Mucosa of gallbladder (tissue), 1 donor: ENCODE results near the gene BCAR3. TPM values are rescaled to one million over a fixed set of nuclear protein-coding genes. Genes with fewer than 3 reads are reported as not detected.

Source experiments
- DNase-seq: peaks from one replicate; pipeline ENCODE4 v3.0.0-alpha.2; 2020; ENCODE audit warnings: low spot score
- total RNA-seq: library from RNA; stranded (reverse); gene quantifications from one replicate; pipeline ENCODE4 v1.2.1, GENCODE V29; 2021
- donor health status: DM: no; HTN: no; CAD: no.

The BCAR3 gene
- total RNA-seq, 1 donor from 2014 or later, result 51.8 TPM

DNA sequence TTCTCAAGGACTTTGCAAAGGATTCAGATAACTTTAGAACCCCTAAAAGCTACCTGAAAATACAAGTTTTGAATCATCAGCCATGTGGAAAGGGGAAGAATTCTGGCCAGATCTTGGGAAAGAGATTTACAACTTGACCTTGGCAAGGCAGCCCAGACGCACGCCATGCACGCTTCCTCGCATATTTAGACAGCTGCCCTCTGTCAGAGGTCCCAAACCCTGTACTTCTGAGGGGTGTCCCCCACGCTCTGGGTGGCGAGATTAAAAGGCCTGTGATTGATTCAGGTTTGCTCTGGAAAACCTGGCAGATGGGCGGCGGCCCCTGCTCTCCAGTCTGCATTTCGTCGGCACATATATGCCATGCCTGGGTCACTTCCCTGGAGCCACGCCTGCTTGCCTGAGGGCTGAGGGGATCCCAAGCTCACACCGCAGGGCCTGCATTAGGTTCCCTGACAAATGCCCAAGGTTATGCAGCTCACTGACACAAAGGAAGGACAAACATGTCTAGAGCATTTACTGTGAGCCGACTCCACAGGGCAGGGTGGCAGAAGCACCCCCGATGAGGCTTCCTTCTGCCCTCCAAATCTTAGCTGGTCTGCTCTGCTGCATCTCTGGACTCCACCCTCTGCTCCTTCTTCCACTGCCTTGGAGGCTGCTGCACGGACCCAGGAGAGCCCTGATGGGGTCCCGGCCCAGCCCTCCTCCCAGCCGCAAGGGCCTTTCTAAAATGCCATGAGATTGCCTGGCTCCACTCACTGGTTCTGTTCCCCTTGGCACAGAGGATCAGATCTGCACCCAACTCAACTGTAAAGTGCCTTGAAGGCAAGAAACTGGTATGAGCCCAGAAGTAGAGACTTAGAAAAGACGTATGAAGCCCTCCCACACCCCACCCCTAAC is 103.9 kb downstream of the BCAR3 start:
- no peak for DNase-seq

DNA sequence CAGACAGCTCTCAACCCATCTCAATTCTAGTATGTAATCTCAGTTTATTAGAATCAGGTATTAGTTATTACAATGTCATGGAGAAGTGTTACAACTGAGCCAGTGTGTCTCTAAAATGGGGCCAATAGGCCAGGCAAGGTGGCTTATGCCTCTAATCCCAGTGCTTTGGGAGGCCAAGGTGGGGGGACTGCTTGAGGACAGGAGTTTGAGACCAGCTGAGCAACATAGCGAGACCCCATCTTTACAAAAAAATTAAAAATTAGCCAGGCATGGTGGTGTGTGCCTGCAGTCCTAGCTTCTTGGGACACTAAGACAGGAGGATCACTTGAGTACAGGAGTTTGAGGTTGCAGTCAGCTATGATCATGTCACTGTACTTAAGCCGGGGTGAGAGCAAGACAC is 104.9 kb downstream of the BCAR3 start:
- DNase-seq, result no peak

DNA sequence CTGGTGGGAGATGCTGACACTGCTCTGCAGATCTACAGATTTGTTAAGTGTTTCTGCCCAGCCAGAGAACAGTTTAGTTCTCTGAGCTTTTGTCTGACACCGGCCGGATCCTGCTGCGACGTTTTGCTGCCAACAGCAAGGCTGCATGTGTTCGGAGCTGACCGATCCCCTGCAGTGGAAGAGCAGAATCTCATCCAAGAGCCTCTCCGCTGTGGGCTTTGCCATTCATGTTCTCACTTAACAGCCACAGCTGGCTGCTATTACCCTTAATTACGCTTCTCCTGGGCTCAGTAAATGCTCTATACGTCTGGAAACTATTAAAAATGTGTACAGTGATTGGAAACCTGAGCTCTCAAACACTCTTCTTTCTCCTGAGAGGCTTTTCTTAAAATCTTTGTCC is 105.3 kb downstream of the BCAR3 start:
- no peak for DNase-seq

DNA sequence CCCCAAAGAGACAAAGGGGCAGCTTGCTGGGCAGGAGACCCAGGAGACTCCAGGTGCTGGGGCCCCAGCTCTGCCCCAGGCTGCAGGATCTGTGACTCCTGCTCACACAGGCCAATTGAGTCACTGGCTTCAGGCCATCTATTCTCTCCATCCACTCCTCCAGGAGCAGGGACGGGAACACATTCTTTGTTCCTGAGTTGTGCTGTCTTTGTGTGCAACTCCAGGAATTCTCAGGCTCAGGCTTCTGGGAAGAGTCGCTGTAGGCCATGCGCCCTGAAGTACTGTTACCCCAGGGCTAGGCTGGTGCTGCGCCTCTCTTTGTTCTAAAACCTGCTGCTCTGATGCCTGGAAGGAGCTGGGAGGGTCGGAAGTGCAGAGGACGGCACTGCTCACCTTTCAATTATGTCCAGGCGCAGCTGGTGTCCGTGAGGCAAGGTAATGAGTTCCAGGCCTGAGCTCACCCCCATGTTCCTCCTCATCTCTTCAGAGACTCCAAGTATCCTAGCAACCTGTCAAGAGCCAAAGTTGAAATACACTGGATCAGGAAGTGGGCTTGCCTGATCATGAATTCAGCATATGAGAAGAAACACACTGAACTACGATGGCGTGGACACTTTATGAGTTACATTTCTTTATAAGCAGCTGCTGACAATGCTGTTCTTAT is 105.9 kb downstream of the BCAR3 start:
- no peak for DNase-seq

DNA sequence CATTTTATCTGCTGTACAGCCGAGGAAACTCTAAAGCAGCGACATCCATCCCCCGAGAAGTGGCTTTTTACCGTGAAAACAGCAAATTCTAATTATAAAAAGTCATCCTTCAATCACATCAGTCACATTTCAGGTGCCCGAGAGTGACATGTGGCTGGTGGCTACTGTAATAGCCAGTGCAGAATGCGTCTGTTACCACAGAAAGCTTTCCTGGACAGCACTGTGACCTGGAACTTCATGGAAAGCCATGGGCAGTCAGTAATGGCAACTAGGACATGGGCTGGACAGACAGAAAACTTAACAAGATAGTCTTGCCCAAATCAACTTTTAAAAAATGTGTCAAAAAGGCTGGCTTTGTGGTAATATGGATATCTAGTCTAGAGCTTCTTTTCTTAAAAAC is 106.6 kb downstream of the BCAR3 start:
- no peak for DNase-seq

DNA sequence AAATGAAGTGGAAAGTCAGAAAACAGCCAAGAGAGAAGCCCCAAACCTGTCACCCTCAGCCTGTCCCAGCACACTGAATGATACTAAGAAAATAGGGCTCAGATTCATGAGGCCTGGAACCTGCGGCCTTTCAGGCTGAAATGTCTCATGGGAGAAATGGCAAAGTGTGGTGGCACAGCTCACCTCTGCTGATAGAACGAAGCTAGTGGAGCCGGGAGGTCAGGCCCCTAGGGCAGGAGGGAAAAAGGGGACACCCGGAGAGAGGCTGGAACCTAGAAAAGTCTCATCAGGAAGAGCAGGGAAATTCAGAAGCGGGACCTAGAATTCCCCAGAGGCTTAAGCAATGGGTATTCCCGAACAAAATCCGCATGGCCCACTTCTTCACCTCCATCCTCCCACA is 107.1 kb downstream of the BCAR3 start:
- DNase-seq, result no peak

DNA sequence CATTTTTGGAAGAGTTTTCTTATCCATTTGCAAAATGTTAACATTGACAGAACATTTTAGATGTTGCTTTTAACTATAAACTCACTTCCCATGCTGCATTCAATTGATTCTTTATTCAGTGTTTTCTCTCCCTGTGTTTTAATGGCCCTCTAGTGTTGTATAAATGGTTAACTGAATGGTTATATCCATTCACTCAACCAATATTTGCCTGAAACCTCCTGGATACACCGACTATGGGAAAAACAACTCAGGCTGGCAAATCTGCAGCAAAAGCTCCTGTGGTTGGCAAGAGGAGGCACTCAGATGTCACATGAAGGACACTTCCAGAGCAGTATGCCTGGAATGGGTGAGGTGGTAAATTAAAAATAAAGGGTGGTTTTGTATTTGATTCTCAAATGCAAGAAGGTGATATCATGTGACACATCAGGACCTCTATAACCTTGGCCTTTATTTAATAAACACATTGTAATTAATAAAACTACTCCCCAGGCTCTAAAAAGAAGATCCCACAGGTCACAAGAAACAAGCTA is 107.6 kb downstream of the BCAR3 start:
- DNase-seq, result no peak

DNA sequence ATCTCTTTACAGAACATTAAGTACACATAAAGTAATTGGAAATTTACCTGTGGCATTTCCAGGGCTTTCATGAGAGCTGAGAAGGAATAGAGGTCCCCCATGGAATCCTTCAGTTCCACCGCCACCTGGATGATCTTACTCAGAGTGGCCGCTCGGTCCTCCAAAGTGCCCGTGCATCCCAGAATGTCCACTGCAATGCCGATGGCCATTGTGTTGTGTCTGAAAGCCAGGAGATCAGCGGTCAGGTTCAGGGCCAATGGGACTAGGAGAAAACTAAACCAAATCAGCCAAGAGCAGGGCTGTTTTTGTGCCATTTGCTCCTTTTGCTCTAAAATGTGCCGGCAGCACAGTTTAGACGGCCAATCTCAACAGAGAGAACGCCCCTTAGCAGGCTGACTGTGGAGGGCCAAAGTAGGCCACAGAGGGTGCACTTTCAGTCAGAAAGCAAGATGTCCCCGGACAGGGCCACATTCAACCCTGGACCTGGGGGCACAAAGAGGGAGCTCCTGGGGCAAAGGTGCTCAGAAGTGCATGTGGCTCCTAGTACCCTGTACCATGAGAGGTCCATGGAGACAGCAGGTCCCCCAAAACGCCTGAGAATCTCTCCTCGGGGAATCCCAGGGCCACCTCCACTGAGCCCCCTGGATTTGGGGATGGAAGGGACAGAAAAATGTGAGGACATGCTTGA is 109.9 kb downstream of the BCAR3 start:
- no peak for DNase-seq

DNA sequence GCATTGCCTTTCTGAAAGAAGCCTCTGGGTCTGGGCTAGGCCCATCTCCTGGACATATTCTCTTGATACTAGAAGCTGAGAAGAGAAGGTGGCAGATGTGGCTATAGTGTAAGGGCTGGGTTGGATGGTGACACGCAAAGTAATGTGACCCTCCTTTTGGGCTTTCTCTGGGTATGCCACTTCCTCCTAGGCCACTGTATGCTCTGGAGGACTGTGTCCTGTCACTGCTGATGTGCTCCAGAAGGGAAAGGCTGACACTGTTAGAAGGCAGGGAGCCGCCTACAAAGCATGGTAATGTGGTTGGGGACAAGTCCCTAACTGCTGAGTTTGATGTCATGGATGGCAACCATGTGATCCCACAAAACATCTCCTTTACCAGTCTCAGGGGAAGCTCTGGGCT is 112.1 kb downstream of the BCAR3 start:
- DNase-seq, result no peak

DNA sequence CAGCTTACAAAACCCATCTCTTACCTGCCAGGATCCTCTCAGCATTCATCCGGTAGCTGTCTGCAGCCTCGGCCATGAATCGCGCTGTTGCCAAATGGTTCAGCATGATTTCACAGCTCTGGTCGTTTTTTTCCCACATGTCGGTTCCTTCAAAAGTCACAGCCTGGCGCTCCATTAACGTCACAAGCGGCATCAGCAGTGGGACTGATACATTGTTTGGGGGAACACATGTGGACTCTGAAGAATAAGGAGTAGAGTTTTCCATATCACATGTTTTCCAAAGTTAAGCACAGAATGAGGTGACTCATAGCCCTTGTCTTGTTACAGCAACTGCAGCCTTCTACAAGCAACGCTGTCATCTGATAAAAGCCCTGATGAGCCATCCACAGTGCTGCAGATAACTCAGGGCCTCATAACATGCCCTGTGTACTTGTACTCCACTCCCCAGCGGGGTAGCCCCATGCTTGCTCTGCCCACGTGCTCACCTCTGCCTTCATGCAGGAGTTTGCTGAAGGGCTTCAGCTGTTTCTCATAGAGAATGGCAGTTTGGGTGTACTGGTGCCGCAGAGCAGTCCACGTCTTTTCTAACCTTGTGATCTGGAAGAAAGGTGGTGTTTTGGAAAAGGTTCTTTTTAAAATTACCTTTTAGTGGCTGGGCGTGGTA is 114.2 kb downstream of the BCAR3 start:
- no peak for DNase-seq

DNA sequence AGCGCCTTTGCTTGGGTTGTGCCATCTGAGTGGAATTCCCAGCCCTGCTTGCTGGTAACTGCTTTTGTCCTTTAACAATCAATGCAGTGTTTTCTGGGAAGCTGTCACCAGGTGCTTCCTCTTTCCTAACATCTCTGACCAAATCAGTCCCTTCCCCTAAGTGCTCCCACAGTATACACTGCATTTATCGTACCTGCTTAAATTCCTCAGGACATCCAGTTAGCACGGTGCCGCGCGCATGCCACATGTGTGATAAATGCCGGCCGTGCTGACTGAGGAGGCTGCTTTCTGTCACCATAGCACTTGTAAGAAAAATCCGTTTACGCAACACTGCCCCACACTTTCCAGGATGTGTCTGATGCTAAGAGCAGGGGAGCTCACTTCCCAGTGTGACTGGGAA is 115.4 kb downstream of the BCAR3 start:
- DNase-seq, result no peak

DNA sequence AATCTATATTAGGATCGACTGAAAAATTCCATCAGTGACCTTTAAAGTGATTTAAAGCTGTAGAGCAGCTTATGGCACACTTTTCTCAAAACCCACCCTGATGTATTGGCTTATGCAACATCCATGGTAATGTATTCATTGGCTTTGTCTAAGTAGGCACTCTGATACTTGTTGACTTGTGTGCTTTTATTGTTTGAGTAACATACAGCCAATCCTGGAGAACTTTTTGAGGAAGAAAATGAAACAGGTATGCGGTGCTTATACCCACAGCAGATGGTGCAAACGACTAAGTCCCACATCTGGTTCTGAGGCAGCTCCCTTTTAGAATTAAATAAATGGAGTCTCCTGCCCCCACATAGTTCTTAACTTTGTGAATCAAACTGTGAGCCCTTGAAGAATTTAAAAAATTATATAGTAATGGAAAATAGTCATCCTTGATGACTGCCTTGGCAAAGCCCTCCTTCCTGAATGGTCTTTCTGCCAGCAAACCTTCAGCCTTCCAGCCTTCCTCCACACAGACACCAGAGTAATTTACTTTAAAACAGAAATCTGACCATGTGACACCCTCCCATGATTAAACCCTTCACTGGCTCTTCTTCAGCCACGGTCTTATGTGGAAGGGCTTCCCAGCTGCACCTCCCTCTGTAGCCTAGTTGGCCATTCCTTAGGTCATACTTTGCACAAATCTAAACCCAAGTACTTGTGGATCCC is 116.0 kb downstream of the BCAR3 start:
- no peak for DNase-seq

DNA sequence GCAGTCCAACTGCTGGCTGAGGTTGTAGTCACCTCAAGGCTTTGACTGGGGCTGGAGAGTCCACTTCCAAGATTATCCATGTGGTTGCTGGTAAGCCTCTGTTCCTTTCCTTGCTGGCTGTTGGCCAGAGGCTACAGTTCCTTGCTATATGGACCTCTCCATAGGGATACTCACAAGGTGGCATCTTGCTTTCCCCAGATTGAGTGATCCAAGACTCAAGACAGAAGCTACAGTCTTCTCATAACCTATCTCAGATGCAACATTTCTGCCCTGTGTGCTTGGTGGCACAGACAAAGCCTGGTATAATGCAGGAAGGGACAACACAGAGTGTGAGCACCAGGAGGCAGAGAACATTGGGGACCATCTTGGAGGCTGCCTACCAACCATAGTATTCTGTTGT is 121.9 kb downstream of the BCAR3 start:
- no peak for DNase-seq

DNA sequence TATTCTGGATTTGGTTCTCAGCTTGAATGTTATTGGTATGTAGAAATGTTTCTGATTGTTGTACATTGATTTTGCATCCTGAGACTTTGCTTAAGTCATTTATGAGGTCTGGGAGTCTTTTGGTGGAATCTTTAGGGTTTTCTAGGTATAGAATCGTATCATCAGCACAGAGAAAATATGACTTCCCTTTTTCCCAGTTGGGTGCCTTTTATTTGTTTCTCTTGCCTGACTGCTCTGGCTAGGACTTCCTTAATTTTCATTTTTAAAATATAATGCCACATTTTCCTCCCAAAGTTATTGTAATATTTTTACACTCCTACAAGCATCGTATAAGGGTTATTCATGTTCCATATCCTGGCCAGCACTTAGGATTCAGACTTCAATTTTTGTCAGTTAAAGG is 122.6 kb downstream of the BCAR3 start:
- DNase-seq, result no peak

DNA sequence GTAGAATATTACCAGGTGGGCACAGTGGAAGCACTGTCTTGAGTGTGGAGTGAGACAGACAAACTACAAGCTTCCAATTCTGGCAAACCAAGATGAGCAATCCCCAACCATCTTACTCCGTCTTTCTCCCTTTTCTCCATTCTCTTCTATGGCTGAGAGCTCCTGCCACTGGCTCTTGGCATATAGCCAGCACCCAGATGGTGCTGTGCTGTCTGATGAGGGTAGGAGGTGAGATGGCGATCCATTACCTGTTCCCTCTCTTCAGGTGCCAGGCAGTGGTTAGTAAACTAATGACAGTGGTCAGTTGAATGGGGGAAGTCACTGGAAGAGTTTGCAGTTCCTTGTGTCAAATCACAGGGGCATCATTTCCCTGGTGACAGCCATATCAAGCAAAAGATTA is 125.3 kb downstream of the BCAR3 start:
- DNase-seq, result no peak

DNA sequence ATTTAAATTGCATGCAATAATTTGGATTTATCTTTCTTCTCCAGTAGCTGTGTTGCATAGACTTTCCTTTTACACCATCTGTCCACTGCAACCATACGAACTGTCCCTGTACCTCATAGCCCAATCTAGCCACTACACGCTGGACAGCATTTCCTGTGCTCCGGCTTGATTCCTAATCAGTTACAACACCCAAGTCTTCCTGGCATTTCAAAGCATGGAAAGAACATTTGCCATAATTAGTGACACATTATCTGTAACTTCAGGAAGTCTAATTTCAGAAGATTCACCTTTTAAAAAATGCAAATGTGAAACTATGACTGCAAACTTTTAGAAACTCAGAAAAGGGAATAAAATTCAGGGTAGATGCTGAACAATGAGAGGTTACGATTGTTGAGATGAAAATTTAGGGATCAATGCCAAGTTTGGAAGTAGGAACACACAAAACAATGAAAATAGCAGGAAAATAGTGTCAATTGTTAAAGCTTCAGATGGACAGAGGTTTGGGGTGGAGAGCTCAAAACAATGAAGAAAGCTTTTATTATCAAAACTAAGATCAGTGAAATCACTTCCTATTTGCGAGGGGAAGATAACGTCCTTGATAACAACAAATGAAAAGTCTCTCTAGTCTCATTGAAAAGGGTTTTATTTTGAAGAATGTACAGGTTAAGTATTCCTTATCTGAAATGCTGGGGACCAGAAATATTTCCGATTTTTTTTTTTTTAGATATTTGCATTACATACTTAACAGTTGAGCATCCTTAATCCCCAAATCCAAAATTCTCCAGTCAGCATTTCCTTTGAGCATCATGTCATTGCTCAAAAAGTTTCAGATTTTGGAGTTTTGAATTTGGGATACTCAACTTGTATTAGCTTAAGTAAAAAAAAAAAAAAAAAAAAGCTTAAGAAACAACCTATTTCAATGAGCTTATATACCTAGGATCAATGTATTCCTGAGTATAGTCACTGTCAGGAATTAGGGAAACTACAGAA is 126.5 kb downstream of the BCAR3 start:
- no peak for DNase-seq

DNA sequence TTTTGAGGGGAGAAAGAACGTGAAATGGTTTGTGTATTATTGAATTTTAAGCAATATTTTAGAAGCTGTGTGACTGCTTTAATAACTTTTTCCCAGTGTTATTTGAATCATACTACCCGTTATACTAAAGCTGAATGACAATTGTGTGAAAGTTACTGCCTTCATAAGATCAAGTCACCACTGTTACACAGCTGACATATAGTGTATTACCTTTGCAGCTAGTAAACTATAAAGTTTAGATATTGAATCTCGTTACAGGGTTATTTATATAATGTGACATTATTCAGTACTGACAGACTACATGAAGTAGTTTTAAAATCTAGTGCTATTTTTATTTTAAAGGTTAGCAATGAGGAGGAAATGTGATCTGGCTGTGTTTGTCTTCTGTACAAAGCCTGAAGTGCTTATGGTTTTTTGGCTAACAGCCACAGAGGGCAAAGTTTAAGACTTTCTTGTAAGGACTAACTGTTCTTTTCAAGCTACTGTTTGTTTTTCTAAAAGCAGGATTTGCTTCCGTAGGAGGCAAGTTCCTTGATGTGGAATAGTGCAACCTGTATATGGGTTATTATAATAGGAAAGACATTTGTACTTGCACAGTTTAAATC is 127.6 kb downstream of the BCAR3 start:
- DNase-seq, result peak; percentile 78

DNA sequence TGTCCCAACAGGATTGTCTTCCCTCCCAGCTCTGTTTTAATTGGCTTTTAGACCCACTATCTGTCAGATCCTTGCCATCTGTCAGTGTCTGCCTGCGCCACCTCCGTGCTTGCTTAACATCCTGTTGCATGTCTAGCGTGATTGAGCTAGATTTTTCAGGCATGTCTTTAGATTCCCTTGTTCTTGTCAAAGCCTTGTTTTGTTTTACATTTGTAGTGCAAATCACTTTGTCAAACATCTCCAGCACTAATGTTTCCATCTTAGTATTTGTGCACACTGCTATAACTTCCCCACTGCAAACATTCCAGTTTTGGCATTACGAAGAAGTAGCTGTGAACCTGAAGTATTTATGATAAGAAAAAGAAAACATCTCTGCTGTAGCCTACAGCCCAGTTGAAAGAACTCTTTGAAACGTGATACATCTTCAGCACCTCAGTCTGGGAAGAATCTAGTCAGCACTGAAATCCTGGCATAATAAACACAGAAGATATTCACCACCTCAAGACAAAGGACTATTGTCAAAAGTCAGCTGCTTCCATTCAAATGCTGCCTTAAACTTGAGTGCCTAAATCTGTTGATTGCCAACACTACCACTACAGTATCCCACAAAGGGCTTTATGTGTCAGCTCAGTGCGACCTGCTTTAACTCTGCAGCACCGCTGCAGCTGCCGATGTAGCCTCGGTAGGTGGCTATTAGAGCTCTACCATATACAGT is 128.7 kb downstream of the BCAR3 start:
- DNase-seq, result no peak

DNA sequence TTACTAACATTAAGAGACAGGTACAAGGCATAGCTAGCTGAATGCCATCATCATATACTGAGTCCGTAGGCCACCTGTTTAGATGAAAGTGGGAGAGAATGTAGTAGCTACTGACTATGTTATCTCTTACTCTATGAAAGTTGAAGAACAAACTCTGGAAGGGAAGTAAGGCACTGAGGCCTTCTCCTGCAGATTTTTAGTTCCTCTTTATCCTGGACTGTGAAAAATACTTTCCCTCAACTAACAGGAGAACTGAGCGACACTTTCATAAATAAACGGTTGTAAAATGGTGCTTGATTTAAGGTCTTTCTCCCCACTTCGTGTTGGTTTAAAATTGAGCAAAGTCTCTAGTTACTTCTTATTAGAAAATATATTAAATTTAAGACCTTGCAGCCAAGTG is 131.8 kb downstream of the BCAR3 start:
- DNase-seq, result no peak
